Gastroesophageal sphincter (tissue), 3 donors: Measurements from ENCODE around the gene AMOTL1.

Source experiments
- CTCF ChIP-seq, 4 experiments: fragments of 200-600 bp in 2 of 4; fragments of 450-650 bp in 2 of 4; sonication (generic) in 1 of 4; IDR thresholded peaks; one replicate each; pipeline ENCODE4 v1.5.1; 2017 to 2019; ENCODE audit warnings: antibody characterized with exemption in 4 of 4, mild to moderate bottlenecking in 2 of 4, moderate library complexity in 2 of 4
- EP300 ChIP-seq: sonication (generic); formaldehyde crosslinking; IDR thresholded peaks from one replicate; pipeline ENCODE4 v1.6.1; 2017; ENCODE audit warnings: antibody characterized with exemption, mild to moderate bottlenecking
- POLR2A ChIP-seq, 2 donors: fragments of 450-650 bp; IDR thresholded peaks; one replicate each; pipeline ENCODE4 v1.6.1; 2017; ENCODE audit warnings: antibody characterized with exemption in 2 of 2, mild to moderate bottlenecking in 2 of 2, moderate library complexity in 1 of 2
- POLR2AphosphoS5 ChIP-seq: sonication (generic); formaldehyde crosslinking; IDR thresholded peaks from one replicate; pipeline ENCODE4 v1.6.1; 2017; ENCODE audit warnings: antibody characterized with exemption

- TF ChIP-seq CTCF (IDR thresholded peaks at IDR 0.05) (no peak), POLR2A (IDR thresholded peaks at IDR 0.05) (no peak), EP300 (no peak), POLR2AphosphoS5 (no peak)
Measured at GRCh38 chr11:94791216-94791889, 23.2 kb downstream of the AMOTL1 start.
